ENCODE data around the gene RABGAP1L.

Gene RABGAP1L

DNA sequence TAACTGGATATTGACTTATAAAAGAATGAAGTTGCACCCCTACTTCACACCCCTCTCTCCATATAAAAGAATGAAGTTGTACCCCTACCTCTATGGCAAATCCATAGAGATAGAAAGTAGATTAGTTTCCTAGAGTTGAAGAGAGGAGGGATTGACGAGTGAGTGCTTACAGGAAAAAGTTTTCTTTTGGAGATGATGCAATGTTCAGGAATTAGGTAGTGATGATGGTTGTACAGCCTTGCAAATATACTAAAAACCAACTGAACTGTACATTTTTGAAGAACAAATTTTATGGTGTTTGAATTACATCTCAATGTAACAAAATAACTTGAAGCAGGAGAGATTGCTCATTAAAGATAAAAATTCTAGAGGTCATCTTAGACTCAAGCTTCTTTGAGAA, 561.3 kb downstream of the RABGAP1L start:
- no peak overlapping the region for H3K23ac ChIP-seq (ENCODE audit: low read length)
- H3K4me2 ChIP-seq (ENCODE audit: low read length), result no peak overlapping the region
- DNase-seq, result no peak
- H2AFZ ChIP-seq (ENCODE audit: insufficient read depth, low read length, poor library complexity), result no peak overlapping the region
- H3K79me2 ChIP-seq (ENCODE audit: control insufficient read depth, insufficient read depth, low read length, poor library complexity), result no peaks in the 10 kb centered on the region
- H4K91ac ChIP-seq (ENCODE audit: low read depth, low read length), result no peak overlapping the region
- no peaks in the 10 kb centered on the region for H3K36me3 ChIP-seq (ENCODE audit: control insufficient read depth in 1 of 2, insufficient read depth in 2 of 2, low read length in 2 of 2)
- no peak overlapping the region for H3K14ac ChIP-seq (ENCODE audit: low read length)
- H3K27me3 ChIP-seq (ENCODE audit: insufficient read depth, low read length), result no peaks in the 10 kb centered on the region
- no peak overlapping the region for H4K12ac ChIP-seq (ENCODE audit: low read depth, low read length)
- H3K4ac ChIP-seq (ENCODE audit: low read depth, low read length), result no peak overlapping the region
- WGBS (ENCODE audit: extremely low coverage, insufficient coverage, insufficient read length), result no CpG with 5 or more reads among the region's 1 CpG
- no peaks in the 10 kb centered on the region for H3K79me1 ChIP-seq (ENCODE audit: low read length)
- no peak overlapping the region for H2BK120ac ChIP-seq (ENCODE audit: insufficient read depth, low read length, poor library complexity)
- no peaks in the 10 kb centered on the region for H3K9me3 ChIP-seq (ENCODE audit: insufficient read depth, low read depth, low read length)
- H3K9ac ChIP-seq (ENCODE audit: low read length), result no peak overlapping the region
- H4K8ac ChIP-seq (ENCODE audit: low read depth, low read length), result no peak overlapping the region
- H3K27ac ChIP-seq (ENCODE audit: low read depth, low read length), result no peak overlapping the region
- H2BK5ac ChIP-seq (ENCODE audit: low read depth, low read length, poor library complexity), result no peak overlapping the region
- H3K4me3 ChIP-seq (ENCODE audit: low read depth, low read length), result no peak overlapping the region
- no peak overlapping the region for H3K18ac ChIP-seq (ENCODE audit: low read length)
- no peaks in the 10 kb centered on the region for H3K4me1 ChIP-seq (ENCODE audit: control insufficient read depth in 1 of 2, insufficient read depth in 2 of 2, low read length in 2 of 2)
- H2BK12ac ChIP-seq (ENCODE audit: low read length), result no peak overlapping the region
- no peak overlapping the region for H2AK5ac ChIP-seq (ENCODE audit: low read length)

GRCh38 chr1:174721246-174721645, 561.9 kb downstream of the RABGAP1L start:
- H2BK12ac ChIP-seq (ENCODE audit: low read length), result no peak overlapping the region
- H2AFZ ChIP-seq (ENCODE audit: insufficient read depth, low read length, poor library complexity), result no peak overlapping the region
- no peak overlapping the region for H3K23ac ChIP-seq (ENCODE audit: low read length)
- H3K9ac ChIP-seq (ENCODE audit: low read length), result no peak overlapping the region
- H3K4me1 ChIP-seq (ENCODE audit: control insufficient read depth in 1 of 2, insufficient read depth in 2 of 2, low read length in 2 of 2), result no peaks in the 10 kb centered on the region
- H3K36me3 ChIP-seq (ENCODE audit: control insufficient read depth in 1 of 2, insufficient read depth in 2 of 2, low read length in 2 of 2), result no peaks in the 10 kb centered on the region
- no peak overlapping the region for H4K12ac ChIP-seq (ENCODE audit: low read depth, low read length)
- no peak overlapping the region for H2BK5ac ChIP-seq (ENCODE audit: low read depth, low read length, poor library complexity)
- no peak overlapping the region for H4K8ac ChIP-seq (ENCODE audit: low read depth, low read length)
- H2BK120ac ChIP-seq (ENCODE audit: insufficient read depth, low read length, poor library complexity), result no peak overlapping the region
- H3K14ac ChIP-seq (ENCODE audit: low read length), result no peak overlapping the region
- no peak overlapping the region for H2AK5ac ChIP-seq (ENCODE audit: low read length)
- H3K79me2 ChIP-seq (ENCODE audit: control insufficient read depth, insufficient read depth, low read length, poor library complexity), result no peaks in the 10 kb centered on the region
- WGBS (ENCODE audit: extremely low coverage, insufficient coverage, insufficient read length), result no CpG with 5 or more reads among the region's 2 CpGs
- H4K91ac ChIP-seq (ENCODE audit: low read depth, low read length), result no peak overlapping the region
- H3K18ac ChIP-seq (ENCODE audit: low read length), result no peak overlapping the region
- H3K4me2 ChIP-seq (ENCODE audit: low read length), result no peak overlapping the region
- no peaks in the 10 kb centered on the region for H3K27me3 ChIP-seq (ENCODE audit: insufficient read depth, low read length)
- H3K4ac ChIP-seq (ENCODE audit: low read depth, low read length), result no peak overlapping the region
- no peak overlapping the region for H3K4me3 ChIP-seq (ENCODE audit: low read depth, low read length)
- no peaks in the 10 kb centered on the region for H3K79me1 ChIP-seq (ENCODE audit: low read length)
- no peak overlapping the region for H3K27ac ChIP-seq (ENCODE audit: low read depth, low read length)
- no peak for DNase-seq
- no peaks in the 10 kb centered on the region for H3K9me3 ChIP-seq (ENCODE audit: insufficient read depth, low read depth, low read length)

DNA sequence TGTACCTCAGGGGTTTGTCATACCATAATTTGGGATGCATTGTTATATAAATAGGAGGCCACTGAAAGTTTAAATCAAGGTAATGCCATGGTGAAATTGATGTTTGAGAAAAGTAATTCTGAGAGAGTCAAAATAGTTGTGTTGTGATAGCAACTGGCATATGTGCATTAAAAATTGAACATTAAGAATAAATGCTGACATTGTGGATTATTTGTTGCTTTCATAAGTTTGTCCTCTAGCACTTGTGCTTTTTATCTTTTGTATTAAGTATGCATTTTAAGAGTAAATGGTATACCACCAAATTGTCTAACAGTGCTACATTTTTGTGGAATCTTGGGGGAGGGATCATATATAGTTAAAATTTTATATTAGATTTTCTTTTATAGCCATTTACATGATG, 564.5 kb downstream of the RABGAP1L start:
- Histone ChIP-seq H3K23ac (ENCODE audit: low read length) (no peak overlapping the region), H3K79me2 (ENCODE audit: control insufficient read depth, insufficient read depth, low read length, poor library complexity) (no peaks in the 10 kb centered on the region), H3K9me3 (ENCODE audit: insufficient read depth, low read depth, low read length) (no peaks in the 10 kb centered on the region), H4K91ac (ENCODE audit: low read depth, low read length) (no peak overlapping the region), H3K14ac (ENCODE audit: low read length) (no peak overlapping the region), H3K4me1 (ENCODE audit: control insufficient read depth in 1 of 2, insufficient read depth in 2 of 2, low read length in 2 of 2) (no peaks in the 10 kb centered on the region), H2AFZ (ENCODE audit: insufficient read depth, low read length, poor library complexity) (no peak overlapping the region), H4K12ac (ENCODE audit: low read depth, low read length) (no peak overlapping the region), H2BK12ac (ENCODE audit: low read length) (no peak overlapping the region), H3K9ac (ENCODE audit: low read length) (no peak overlapping the region), H2BK5ac (ENCODE audit: low read depth, low read length, poor library complexity) (no peak overlapping the region), H3K36me3 (ENCODE audit: control insufficient read depth in 1 of 2, insufficient read depth in 2 of 2, low read length in 2 of 2) (no peaks in the 10 kb centered on the region), H3K79me1 (ENCODE audit: low read length) (no peaks in the 10 kb centered on the region), H3K18ac (ENCODE audit: low read length) (no peak overlapping the region), H4K8ac (ENCODE audit: low read depth, low read length) (no peak overlapping the region), H3K4me3 (ENCODE audit: low read depth, low read length) (no peak overlapping the region), H3K27me3 (ENCODE audit: insufficient read depth, low read length) (no peaks in the 10 kb centered on the region), H3K27ac (ENCODE audit: low read depth, low read length) (no peak overlapping the region), H2AK5ac (ENCODE audit: low read length) (no peak overlapping the region), H3K4me2 (ENCODE audit: low read length) (no peak overlapping the region), H3K4ac (ENCODE audit: low read depth, low read length) (no peak overlapping the region), H2BK120ac (ENCODE audit: insufficient read depth, low read length, poor library complexity) (no peak overlapping the region)
- no peak for DNase-seq

- Histone ChIP-seq H3K4me2 (ENCODE audit: low read length) (no peak overlapping the region), H3K9me3 (ENCODE audit: insufficient read depth, low read depth, low read length) (no peaks in the 10 kb centered on the region), H3K9ac (ENCODE audit: low read length) (no peak overlapping the region), H4K8ac (ENCODE audit: low read depth, low read length) (no peak overlapping the region), H3K4me3 (ENCODE audit: low read depth, low read length) (no peak overlapping the region), H3K14ac (ENCODE audit: low read length) (no peak overlapping the region), H3K79me2 (ENCODE audit: control insufficient read depth, insufficient read depth, low read length, poor library complexity) (no peaks in the 10 kb centered on the region), H2BK120ac (ENCODE audit: insufficient read depth, low read length, poor library complexity) (no peak overlapping the region), H2BK5ac (ENCODE audit: low read depth, low read length, poor library complexity) (no peak overlapping the region), H4K12ac (ENCODE audit: low read depth, low read length) (no peak overlapping the region), H2AK5ac (ENCODE audit: low read length) (no peak overlapping the region), H3K27me3 (ENCODE audit: insufficient read depth, low read length) (no peaks in the 10 kb centered on the region), H3K23ac (ENCODE audit: low read length) (no peak overlapping the region), H4K91ac (ENCODE audit: low read depth, low read length) (no peak overlapping the region), H3K4ac (ENCODE audit: low read depth, low read length) (no peak overlapping the region), H3K27ac (ENCODE audit: low read depth, low read length) (no peak overlapping the region), H3K36me3 (ENCODE audit: control insufficient read depth in 1 of 2, insufficient read depth in 2 of 2, low read length in 2 of 2) (no peaks in the 10 kb centered on the region), H3K79me1 (ENCODE audit: low read length) (no peaks in the 10 kb centered on the region), H3K4me1 (ENCODE audit: control insufficient read depth in 1 of 2, insufficient read depth in 2 of 2, low read length in 2 of 2) (no peaks in the 10 kb centered on the region), H2BK12ac (ENCODE audit: low read length) (no peak overlapping the region), H3K18ac (ENCODE audit: low read length) (no peak overlapping the region), H2AFZ (ENCODE audit: insufficient read depth, low read length, poor library complexity) (no peak overlapping the region)
- DNase-seq, result no peak
These were observed 564.9 kb downstream of the RABGAP1L start for GRCh38 chr1:174724219-174724618.

All from trophoblast cell (in vitro differentiated cells and primary cell).